DOHH2 (cell line): Measurements from ENCODE around the gene NFX1.

ENCODE experiments used
- H3F3A ChIP-seq: fragments of 200-600 bp; sonication (generic), shearing (Covaris generic); 2 replicates; pipeline ENCODE4 v1.6.0; 2016; ENCODE audit warnings: antibody characterized with exemption, mild to moderate bottlenecking; ENCODE audit not compliant: control insufficient read depth, insufficient read depth
- H3K27ac ChIP-seq: fragments of 200-600 bp; sonication (generic); 2 replicates; pipeline ENCODE4 v1.5.1; 2014; ENCODE audit warnings: low read depth, mild to moderate bottlenecking, low read length, moderate library complexity
- H3K27me3 ChIP-seq: fragments of 200-600 bp; sonication (generic); 2 replicates; pipeline ENCODE4 v1.6.1; 2014; ENCODE audit warnings: mild to moderate bottlenecking, low read length, mixed read lengths; ENCODE audit not compliant: control insufficient read depth
- H3K36me3 ChIP-seq: fragments of 200-600 bp; sonication (generic); 2 replicates; pipeline ENCODE4 v1.6.1; 2014; ENCODE audit warnings: mild to moderate bottlenecking, low read length, moderate library complexity, mixed read lengths; ENCODE audit not compliant: control insufficient read depth
- H3K4me1 ChIP-seq: fragments of 200-600 bp; sonication (generic); 2 replicates; pipeline ENCODE4 v1.6.1; 2014; ENCODE audit warnings: mild to moderate bottlenecking, low read length, mixed read lengths; ENCODE audit not compliant: control insufficient read depth
- H3K4me2 ChIP-seq: fragments of 200-600 bp; sonication (generic); 2 replicates; pipeline ENCODE4 v1.6.0; 2014; ENCODE audit warnings: mild to moderate bottlenecking, low read length, moderate library complexity
- H3K4me3 ChIP-seq: fragments of 200-600 bp; sonication (generic); 2 replicates; pipeline ENCODE4 v1.5.1; 2014; ENCODE audit warnings: mild to moderate bottlenecking, low read length, mixed read lengths
- H3K79me2 ChIP-seq: fragments of 200-600 bp; sonication (generic); 2 replicates; pipeline ENCODE4 v1.6.1; 2014; ENCODE audit warnings: mild to moderate bottlenecking, low read length, mixed read lengths; ENCODE audit not compliant: control insufficient read depth
- H3K9me2 ChIP-seq: fragments of 200-600 bp; sonication (generic); replicated peaks from 2 replicates; pipeline ENCODE4 v1.6.1; 2014; ENCODE audit warnings: mild to moderate bottlenecking, low read length, mixed read lengths; ENCODE audit not compliant: control insufficient read depth
- H3K9me3 ChIP-seq: fragments of 200-600 bp; sonication (generic); 2 replicates; pipeline ENCODE4 v1.6.1; 2014; ENCODE audit warnings: antibody characterized with exemption, low read length, mixed read lengths; ENCODE audit not compliant: control insufficient read depth, insufficient read depth
- H4K20me1 ChIP-seq: fragments of 200-600 bp; sonication (generic); 2 replicates; pipeline ENCODE4 v1.6.0; 2014; ENCODE audit warnings: low read depth, mild to moderate bottlenecking, antibody characterized with exemption, low read length, moderate library complexity; ENCODE audit not compliant: control insufficient read depth, insufficient read depth
- CTCF ChIP-seq: fragments of 200-600 bp; sonication (generic); IDR thresholded peaks from one replicate; pipeline ENCODE4 v1.5.1; 2014; ENCODE audit warnings: antibody characterized with exemption, mild to moderate bottlenecking, low read depth, low read length; ENCODE audit not compliant: poor library complexity, severe bottlenecking
- EZH2phosphoT487 ChIP-seq: fragments of 200-600 bp; sonication (generic); IDR thresholded peaks from 2 replicates; pipeline ENCODE4 v1.6.1; 2017; ENCODE audit warnings: borderline replicate concordance, mild to moderate bottlenecking, antibody characterized with exemption, low read length, moderate library complexity, mixed read lengths

Gene NFX1

GRCh38 chr9:33290247-33291030 lies at the start of gene NFX1:
Gene NFX1 (plus strand): TSS chr9:33290516. CDS start chr9:33290573, 57 bp downstream.
- H3F3A ChIP-seq: peaks cover 24% of the 10 kb centered on the region
- H3K27me3 ChIP-seq: no peaks in the 10 kb centered on the region
- H3K9me3 ChIP-seq: no peaks in the 10 kb centered on the region
- H4K20me1 ChIP-seq: no peaks in the 10 kb centered on the region
- H3K79me2 ChIP-seq: peaks cover 55% of the 10 kb centered on the region
- H3K9me2 ChIP-seq: no peaks in the 10 kb centered on the region
- peak within 1 kb of the TSS; percentile 99 for H3K4me3 ChIP-seq
- H3K4me2 ChIP-seq: peak within 1 kb of the TSS; percentile 70
- H3K36me3 ChIP-seq: peaks cover 52% of the 10 kb centered on the region
- H3K27ac ChIP-seq: peak within 1 kb of the TSS; percentile 99
- no peak for TF ChIP-seq EZH2phosphoT487
- TF ChIP-seq CTCF: no peak
- H3K4me1 ChIP-seq: peaks cover 62% of the 10 kb centered on the region

GRCh38 chr9:33241298-33241697 lies 49.0 kb upstream of the NFX1 start:
- no peaks in the 10 kb centered on the region for H4K20me1 ChIP-seq
- H3K4me1 ChIP-seq: no peaks in the 10 kb centered on the region
- no peak overlapping the region for H3K4me3 ChIP-seq
- H3K27me3 ChIP-seq: peaks cover 6% of the 10 kb centered on the region
- no peak overlapping the region for H3K27ac ChIP-seq
- H3K79me2 ChIP-seq: no peaks in the 10 kb centered on the region
- TF ChIP-seq CTCF: no peak
- no peak for TF ChIP-seq EZH2phosphoT487
- H3K9me2 ChIP-seq: no peaks in the 10 kb centered on the region
- H3K4me2 ChIP-seq: no peak overlapping the region
- no peaks in the 10 kb centered on the region for H3F3A ChIP-seq
- no peaks in the 10 kb centered on the region for H3K9me3 ChIP-seq
- no peaks in the 10 kb centered on the region for H3K36me3 ChIP-seq

GRCh38 chr9:33242609-33243134 lies 47.6 kb upstream of the NFX1 start:
- H3K79me2 ChIP-seq: no peaks in the 10 kb centered on the region
- H3K27ac ChIP-seq: no peak overlapping the region
- H3K4me1 ChIP-seq: no peaks in the 10 kb centered on the region
- TF ChIP-seq CTCF: no peak
- no peak for TF ChIP-seq EZH2phosphoT487
- H3K9me2 ChIP-seq: no peaks in the 10 kb centered on the region
- no peak overlapping the region for H3K4me3 ChIP-seq
- no peaks in the 10 kb centered on the region for H3K36me3 ChIP-seq
- H4K20me1 ChIP-seq: no peaks in the 10 kb centered on the region
- H3K4me2 ChIP-seq: no peak overlapping the region
- no peaks in the 10 kb centered on the region for H3K27me3 ChIP-seq
- H3K9me3 ChIP-seq: no peaks in the 10 kb centered on the region
- no peaks in the 10 kb centered on the region for H3F3A ChIP-seq
